Stimulated activated CD8-positive, alpha-beta memory T cell treated with anti-CD3 and anti-CD28 coated beads, Interleukin-7, amount 100 ng/mL, for 48 hours (primary cell): Measurements from ENCODE around the gene ATP8A2.

ENCODE experiments used
- DNase-seq, 2 donors: peaks; one replicate each; pipeline ENCODE4 v3.0.0-alpha.2; 2020; ENCODE audit warnings: low read depth in 1 of 2; ENCODE audit errors: extremely low read depth in 1 of 2

ATP8A2 gene

GRCh38 chr13:25844559-25845434, 473.0 kb downstream of the ATP8A2 start:
- no peak for DNase-seq

- DNase-seq, result no peak
Measured at GRCh38 chr13:25846222-25846984, 474.6 kb downstream of the ATP8A2 start.

GRCh38 chr13:25847145-25847544, 475.4 kb downstream of the ATP8A2 start:
- DNase-seq, result no peak

- no peak for DNase-seq
Measured at GRCh38 chr13:25847635-25848626, 476.2 kb downstream of the ATP8A2 start.

- DNase-seq, result no peak
Measured at GRCh38 chr13:25848812-25849745, 477.3 kb downstream of the ATP8A2 start.

GRCh38 chr13:25857830-25858229, 486.1 kb downstream of the ATP8A2 start:
- no peak for DNase-seq

GRCh38 chr13:25859528-25859927, 487.8 kb downstream of the ATP8A2 start:
- DNase-seq, result no peak

- DNase-seq, result no peak
Measured at GRCh38 chr13:25860265-25860664, 488.5 kb downstream of the ATP8A2 start.

GRCh38 chr13:25860862-25861261, 489.1 kb downstream of the ATP8A2 start:
- DNase-seq, result no peak

- no peak for DNase-seq
Measured at GRCh38 chr13:25862156-25862555, 490.4 kb downstream of the ATP8A2 start.

GRCh38 chr13:25864116-25864515, 492.3 kb downstream of the ATP8A2 start:
- DNase-seq, result no peak

- DNase-seq, result no peak
Measured at GRCh38 chr13:25864936-25865335, 493.2 kb downstream of the ATP8A2 start.

GRCh38 chr13:25865391-25865790, 493.6 kb downstream of the ATP8A2 start:
- DNase-seq, result no peak

- no peak for DNase-seq
Measured at GRCh38 chr13:25867038-25867437, 495.3 kb downstream of the ATP8A2 start.

- DNase-seq, result no peak
Measured at GRCh38 chr13:25868490-25868889, 496.7 kb downstream of the ATP8A2 start.

GRCh38 chr13:25869941-25870340, 498.2 kb downstream of the ATP8A2 start:
- no peak for DNase-seq

GRCh38 chr13:25871389-25872125, 499.8 kb downstream of the ATP8A2 start:
- DNase-seq, result no peak

- no peak for DNase-seq
Measured at GRCh38 chr13:25872481-25873241, 500.9 kb downstream of the ATP8A2 start.
